HepG2 (cell line): Measurements from ENCODE around the gene VEZF1. TPM values are rescaled to one million over a fixed set of nuclear protein-coding genes. Genes with fewer than 3 reads are reported as not detected.

Experiments used
- HHEX ChIP-seq: IDR thresholded peaks from 2 replicates; pipeline ENCODE4 v1.6.1; 2016; ENCODE audit warnings: control low read depth
- PCBP1 ChIP-seq: fragments of 200-400 bp; formaldehyde crosslinking; IDR thresholded peaks from 2 replicates; pipeline ENCODE4 v1.6.1; 2017; ENCODE audit warnings: mild to moderate bottlenecking, low read depth, low read length, borderline replicate concordance
- SIN3A ChIP-seq: IDR thresholded peaks from 2 replicates; pipeline ENCODE4 v1.6.1; 2011; ENCODE audit warnings: low read depth, mild to moderate bottlenecking, control low read depth, low read length, borderline replicate concordance
- SMAD9 ChIP-seq: sonication (generic); formaldehyde crosslinking; IDR thresholded peaks from 2 replicates; pipeline ENCODE4 v1.5.1; 2020; ENCODE audit warnings: mild to moderate bottlenecking, missing genetic modification reagents
- TARDBP ChIP-seq: sonication (generic); formaldehyde crosslinking; IDR thresholded peaks from 2 replicates; pipeline ENCODE4 v1.8.0; 2022; ENCODE audit warnings: mild to moderate bottlenecking, missing genetic modification reagents
- TBL1XR1 ChIP-seq: fragments of 150-350 bp; IDR thresholded peaks from 2 replicates; pipeline ENCODE4 v1.6.1; 2014; ENCODE audit warnings: borderline replicate concordance, low read length; ENCODE audit not compliant: partially characterized antibody
- TGIF2 ChIP-seq: IDR thresholded peaks from 2 replicates; pipeline ENCODE4 v1.6.1; 2016; ENCODE audit warnings: control low read depth, missing compliant biosample characterization
- ZNF33B ChIP-seq: sonication (generic); formaldehyde crosslinking; IDR thresholded peaks from 2 replicates; pipeline ENCODE4 v1.5.1; 2020; ENCODE audit warnings: mild to moderate bottlenecking, missing genetic modification reagents
- ZNF577 ChIP-seq: sonication (generic); formaldehyde crosslinking; IDR thresholded peaks from 2 replicates; pipeline ENCODE4 v1.4.0; 2020; ENCODE audit warnings: mild to moderate bottlenecking, low read depth, missing genetic modification reagents, borderline replicate concordance
- ZNF703 ChIP-seq: sonication (generic); formaldehyde crosslinking; IDR thresholded peaks from 2 replicates; pipeline ENCODE4 v1.5.1; 2020; ENCODE audit warnings: missing genetic modification reagents, mild to moderate bottlenecking, moderate library complexity, borderline replicate concordance
- polyA plus RNA-seq, 8 experiments: library from polyadenylated mRNA; depleted of rRNA in 3 of 8; stranded (reverse) in 7 of 8; unstranded in 1 of 8; fragments of >200 nt; fragmentation: Illumina TruSeq in 4 of 8; extraction: Trizol in 4 of 8; gene quantifications; 2 replicates each; pipeline versions ENCODE4 v1.2.1 to v1.2.3, GENCODE V29; 2011 to 2016; ENCODE audit warnings: low read depth in 4 of 8, missing spikeins in 1 of 8, mixed read lengths in 1 of 8; ENCODE audit not compliant: insufficient read depth in 1 of 8
- total RNA-seq, 5 experiments: library from RNA; depleted of rRNA; stranded (reverse); fragments of >200 nt; fragmentation: Illumina TruSeq; extraction: Trizol; gene quantifications; 2 replicates each; pipeline ENCODE4 v1.2.3, GENCODE V29; 2016; ENCODE audit warnings: low read depth in 1 of 5
- TF ChIP-seq, protein P1 (sequence below): sonication (generic); formaldehyde crosslinking; IDR thresholded peaks from 2 replicates; pipeline ENCODE4 v1.5.0; 2020; ENCODE audit warnings: mild to moderate bottlenecking, missing genetic modification reagents
- TF ChIP-seq, protein P2 (sequence below): sonication (generic); formaldehyde crosslinking; conservative IDR thresholded peaks from 2 replicates; pipeline ENCODE4 v1.4.0; 2020; ENCODE audit warnings: missing genetic modification reagents
- TF ChIP-seq, protein P3 (sequence below): IDR thresholded peaks from 2 replicates; pipeline ENCODE4 v1.6.1; 2016; ENCODE audit warnings: missing biosample characterization, missing genetic modification reagents, low read depth
- TF ChIP-seq, protein P4 (sequence below): sonication (generic); formaldehyde crosslinking; IDR thresholded peaks from 2 replicates; pipeline ENCODE4 v1.4.0; 2020; ENCODE audit warnings: missing genetic modification reagents
- TF ChIP-seq, protein P5 (sequence below): sonication (generic); formaldehyde crosslinking; IDR thresholded peaks from 2 replicates; pipeline ENCODE4 v1.9.0; 2021; ENCODE audit warnings: missing genetic modification reagents, mild to moderate bottlenecking, borderline replicate concordance
- TF ChIP-seq, protein P6 (sequence below): sonication (generic); formaldehyde crosslinking; conservative IDR thresholded peaks from 2 replicates; pipeline ENCODE4 v1.8.0; 2022; ENCODE audit warnings: missing genetic modification reagents

VEZF1 gene
- total and polyA plus RNA-seq, 2 of the 13 experiments (the other 11 are each of a cell fraction or from before 2014, with no cell fraction given) = 45.9 to 49.7 TPM

DNA sequence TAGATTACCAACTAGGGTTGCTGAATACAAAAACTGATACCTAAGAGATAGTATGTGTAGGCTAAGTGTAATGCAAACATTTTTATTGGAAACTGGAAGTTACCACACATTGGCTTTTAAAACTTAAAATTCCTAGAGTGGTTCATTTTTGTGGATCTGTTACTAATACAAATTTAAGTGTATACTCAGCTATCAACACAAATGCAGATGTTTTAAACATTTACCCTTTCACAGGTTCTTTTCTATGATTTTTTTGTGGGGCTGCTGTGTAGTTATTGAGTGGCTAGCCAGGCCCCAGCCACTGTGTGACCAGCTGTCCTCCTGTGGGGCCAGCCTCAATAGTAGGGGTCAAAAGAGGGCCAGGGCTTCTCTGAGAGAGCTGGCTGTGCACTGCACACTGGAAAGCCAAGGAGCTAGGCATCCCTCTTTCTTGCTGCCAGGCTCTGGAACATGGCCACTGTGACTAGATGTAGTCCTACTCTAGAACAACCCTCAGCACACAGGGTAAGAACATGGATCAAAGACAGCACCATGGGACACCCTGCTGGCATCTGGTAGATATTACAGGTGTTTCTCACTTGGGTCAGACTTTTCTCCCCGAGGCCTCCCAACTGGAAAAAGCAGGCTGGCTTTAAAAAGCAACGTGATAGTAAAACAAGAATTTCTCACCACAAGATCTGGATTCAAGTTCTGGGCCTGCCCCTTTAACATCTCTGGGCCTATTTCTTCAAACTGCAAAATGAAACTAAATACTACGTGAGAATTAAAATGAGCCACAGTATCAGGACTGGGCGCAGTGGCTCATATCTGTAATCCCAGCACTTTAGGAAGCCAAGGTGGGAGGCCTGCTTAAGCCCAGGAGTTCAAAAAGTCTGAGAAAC, 7.3 kb upstream of the VEZF1 start (continued):
- TF ChIP-seq, protein P1, sequence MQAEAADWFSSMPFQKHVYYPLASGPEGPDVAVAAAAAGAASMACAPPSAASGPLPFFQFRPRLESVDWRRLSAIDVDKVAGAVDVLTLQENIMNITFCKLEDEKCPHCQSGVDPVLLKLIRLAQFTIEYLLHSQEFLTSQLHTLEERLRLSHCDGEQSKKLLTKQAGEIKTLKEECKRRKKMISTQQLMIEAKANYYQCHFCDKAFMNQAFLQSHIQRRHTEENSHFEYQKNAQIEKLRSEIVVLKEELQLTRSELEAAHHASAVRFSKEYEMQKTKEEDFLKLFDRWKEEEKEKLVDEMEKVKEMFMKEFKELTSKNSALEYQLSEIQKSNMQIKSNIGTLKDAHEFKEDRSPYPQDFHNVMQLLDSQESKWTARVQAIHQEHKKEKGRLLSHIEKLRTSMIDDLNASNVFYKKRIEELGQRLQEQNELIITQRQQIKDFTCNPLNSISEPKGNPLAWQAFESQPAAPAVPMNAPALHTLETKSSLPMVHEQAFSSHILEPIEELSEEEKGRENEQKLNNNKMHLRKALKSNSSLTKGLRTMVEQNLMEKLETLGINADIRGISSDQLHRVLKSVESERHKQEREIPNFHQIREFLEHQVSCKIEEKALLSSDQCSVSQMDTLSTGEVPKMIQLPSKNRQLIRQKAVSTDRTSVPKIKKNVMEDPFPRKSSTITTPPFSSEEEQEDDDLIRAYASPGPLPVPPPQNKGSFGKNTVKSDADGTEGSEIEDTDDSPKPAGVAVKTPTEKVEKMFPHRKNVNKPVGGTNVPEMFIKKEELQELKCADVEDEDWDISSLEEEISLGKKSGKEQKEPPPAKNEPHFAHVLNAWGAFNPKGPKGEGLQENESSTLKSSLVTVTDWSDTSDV (CRISPR knock-in tag) = no peak
- TF ChIP-seq ZNF577 (CRISPR knock-in tag) (no peak), ZNF33B (CRISPR knock-in tag) (no peak), HHEX (CRISPR knock-in tag) (no peak), SIN3A (no peak), PCBP1 (no peak), TGIF2 (no peak), TARDBP (CRISPR knock-in tag) (no peak), SMAD9 (CRISPR knock-in tag) (no peak), TBL1XR1 (no peak), ZNF703 (CRISPR knock-in tag) (no peak)
- TF ChIP-seq, protein P2, sequence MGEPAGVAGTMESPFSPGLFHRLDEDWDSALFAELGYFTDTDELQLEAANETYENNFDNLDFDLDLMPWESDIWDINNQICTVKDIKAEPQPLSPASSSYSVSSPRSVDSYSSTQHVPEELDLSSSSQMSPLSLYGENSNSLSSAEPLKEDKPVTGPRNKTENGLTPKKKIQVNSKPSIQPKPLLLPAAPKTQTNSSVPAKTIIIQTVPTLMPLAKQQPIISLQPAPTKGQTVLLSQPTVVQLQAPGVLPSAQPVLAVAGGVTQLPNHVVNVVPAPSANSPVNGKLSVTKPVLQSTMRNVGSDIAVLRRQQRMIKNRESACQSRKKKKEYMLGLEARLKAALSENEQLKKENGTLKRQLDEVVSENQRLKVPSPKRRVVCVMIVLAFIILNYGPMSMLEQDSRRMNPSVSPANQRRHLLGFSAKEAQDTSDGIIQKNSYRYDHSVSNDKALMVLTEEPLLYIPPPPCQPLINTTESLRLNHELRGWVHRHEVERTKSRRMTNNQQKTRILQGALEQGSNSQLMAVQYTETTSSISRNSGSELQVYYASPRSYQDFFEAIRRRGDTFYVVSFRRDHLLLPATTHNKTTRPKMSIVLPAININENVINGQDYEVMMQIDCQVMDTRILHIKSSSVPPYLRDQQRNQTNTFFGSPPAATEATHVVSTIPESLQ (CRISPR knock-in tag) = 0 out of 2 replicates have a peak, but pooled peaks have one; percentile 67
- TF ChIP-seq, protein P3, sequence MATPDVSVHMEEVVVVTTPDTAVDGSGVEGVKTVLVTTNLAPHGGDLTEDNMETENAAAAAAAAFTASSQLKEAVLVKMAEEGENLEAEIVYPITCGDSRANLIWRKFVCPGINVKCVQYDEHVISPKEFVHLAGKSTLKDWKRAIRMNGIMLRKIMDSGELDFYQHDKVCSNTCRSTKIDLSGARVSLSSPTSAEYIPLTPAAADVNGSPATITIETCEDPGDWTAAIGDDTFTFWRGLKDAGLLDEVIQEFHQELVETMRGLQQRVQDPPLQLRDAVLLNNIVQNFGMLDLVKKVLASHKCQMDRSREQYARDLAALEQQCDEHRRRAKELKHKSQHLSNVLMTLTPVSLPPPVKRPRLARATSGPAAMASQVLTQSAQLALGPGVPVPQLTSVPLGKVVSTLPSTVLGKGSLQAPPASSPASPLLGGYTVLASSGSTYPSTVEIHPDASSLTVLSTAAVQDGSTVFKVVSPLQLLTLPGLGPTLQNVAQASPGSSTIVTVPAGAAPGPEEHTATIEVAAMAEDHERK (CRISPR knock-in tag) = no peak
- TF ChIP-seq, protein P4, sequence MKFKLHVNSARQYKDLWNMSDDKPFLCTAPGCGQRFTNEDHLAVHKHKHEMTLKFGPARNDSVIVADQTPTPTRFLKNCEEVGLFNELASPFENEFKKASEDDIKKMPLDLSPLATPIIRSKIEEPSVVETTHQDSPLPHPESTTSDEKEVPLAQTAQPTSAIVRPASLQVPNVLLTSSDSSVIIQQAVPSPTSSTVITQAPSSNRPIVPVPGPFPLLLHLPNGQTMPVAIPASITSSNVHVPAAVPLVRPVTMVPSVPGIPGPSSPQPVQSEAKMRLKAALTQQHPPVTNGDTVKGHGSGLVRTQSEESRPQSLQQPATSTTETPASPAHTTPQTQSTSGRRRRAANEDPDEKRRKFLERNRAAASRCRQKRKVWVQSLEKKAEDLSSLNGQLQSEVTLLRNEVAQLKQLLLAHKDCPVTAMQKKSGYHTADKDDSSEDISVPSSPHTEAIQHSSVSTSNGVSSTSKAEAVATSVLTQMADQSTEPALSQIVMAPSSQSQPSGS (CRISPR knock-in tag) = 0 out of 2 replicates have a peak, but pooled peaks have one; percentile 41
- TF ChIP-seq, protein P5, sequence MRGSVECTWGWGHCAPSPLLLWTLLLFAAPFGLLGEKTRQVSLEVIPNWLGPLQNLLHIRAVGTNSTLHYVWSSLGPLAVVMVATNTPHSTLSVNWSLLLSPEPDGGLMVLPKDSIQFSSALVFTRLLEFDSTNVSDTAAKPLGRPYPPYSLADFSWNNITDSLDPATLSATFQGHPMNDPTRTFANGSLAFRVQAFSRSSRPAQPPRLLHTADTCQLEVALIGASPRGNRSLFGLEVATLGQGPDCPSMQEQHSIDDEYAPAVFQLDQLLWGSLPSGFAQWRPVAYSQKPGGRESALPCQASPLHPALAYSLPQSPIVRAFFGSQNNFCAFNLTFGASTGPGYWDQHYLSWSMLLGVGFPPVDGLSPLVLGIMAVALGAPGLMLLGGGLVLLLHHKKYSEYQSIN (CRISPR knock-in tag) = no peak
- TF ChIP-seq, protein P6, sequence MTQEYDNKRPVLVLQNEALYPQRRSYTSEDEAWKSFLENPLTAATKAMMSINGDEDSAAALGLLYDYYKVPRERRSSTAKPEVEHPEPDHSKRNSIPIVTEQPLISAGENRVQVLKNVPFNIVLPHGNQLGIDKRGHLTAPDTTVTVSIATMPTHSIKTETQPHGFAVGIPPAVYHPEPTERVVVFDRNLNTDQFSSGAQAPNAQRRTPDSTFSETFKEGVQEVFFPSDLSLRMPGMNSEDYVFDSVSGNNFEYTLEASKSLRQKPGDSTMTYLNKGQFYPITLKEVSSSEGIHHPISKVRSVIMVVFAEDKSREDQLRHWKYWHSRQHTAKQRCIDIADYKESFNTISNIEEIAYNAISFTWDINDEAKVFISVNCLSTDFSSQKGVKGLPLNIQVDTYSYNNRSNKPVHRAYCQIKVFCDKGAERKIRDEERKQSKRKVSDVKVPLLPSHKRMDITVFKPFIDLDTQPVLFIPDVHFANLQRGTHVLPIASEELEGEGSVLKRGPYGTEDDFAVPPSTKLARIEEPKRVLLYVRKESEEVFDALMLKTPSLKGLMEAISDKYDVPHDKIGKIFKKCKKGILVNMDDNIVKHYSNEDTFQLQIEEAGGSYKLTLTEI (CRISPR knock-in tag) = no peak
